SK-N-SH (cell line): ENCODE data around the gene RCOR3. TPM values are rescaled to one million over a fixed set of nuclear protein-coding genes. Genes with fewer than 3 reads are reported as not detected.
A peak's percentile ranks its signal among the peaks of the same experiment; 100 is the strongest.

Experiments used
- CTCF ChIA-PET: fragments of 300-600, 350-600 bp; formaldehyde crosslinking; extraction: SDS; loops from one replicate; lab custom pipeline; 2021; lab: Yijun Ruan, JAX
- POLR2A ChIA-PET: fragments of 350-600 bp; sonication (Branson Sonifier 250); formaldehyde crosslinking; extraction: SDS; loops from one replicate; lab custom pipeline; 2020; ENCODE audit warnings: antibody characterized with exemption, inconsistent platforms; lab: Yijun Ruan, JAX
- DNase-seq: peaks from one replicate; pipeline ENCODE4 v3.0.0; 2012
- H2AFZ ChIP-seq: fragments of 200-600 bp; sonication (generic); 2 replicates; pipeline ENCODE4 v1.8.1; 2016; ENCODE audit warnings: antibody characterized with exemption, mild to moderate bottlenecking, low read depth
- H3F3A ChIP-seq: fragments of 200-600 bp; sonication (generic); replicated peaks from 2 replicates; pipeline ENCODE3; 2016; ENCODE audit warnings: antibody characterized with exemption, mild to moderate bottlenecking; ENCODE audit not compliant: insufficient read depth
- H3K27ac ChIP-seq, 2 experiments: fragments of 200-500 bp in 1 of 2; fragments of 200-600 bp in 1 of 2; sonication (Bioruptor generic) in 1 of 2; sonication (generic), shearing (Covaris generic) in 1 of 2; 2 replicates each; pipeline versions ENCODE4 v1.5.1 to v1.6.1; 2014 to 2016; ENCODE audit warnings: low read depth in 2 of 2, inconsistent platforms in 1 of 2, low read length in 1 of 2, mild to moderate bottlenecking in 1 of 2, mixed read lengths in 1 of 2
- H3K27me3 ChIP-seq: fragments of 200-600 bp; sonication (generic), shearing (Covaris generic); 2 replicates; pipeline ENCODE4 v1.6.1; 2016; ENCODE audit warnings: mixed run types; ENCODE audit not compliant: insufficient read depth
- H3K36me3 ChIP-seq, 2 experiments: fragments of 200-500 bp in 1 of 2; fragments of 200-600 bp in 1 of 2; sonication (Bioruptor generic) in 1 of 2; sonication (generic) in 1 of 2; replicated peaks in 1 of 2; 2 replicates each; pipeline versions ENCODE3 to v1.5.1; 2014 to 2016; ENCODE audit warnings: low read length in 1 of 2, mild to moderate bottlenecking in 1 of 2; ENCODE audit not compliant: insufficient read depth in 2 of 2, control insufficient read depth in 1 of 2
- H3K4me1 ChIP-seq, 2 experiments: fragments of 200-500 bp in 1 of 2; fragments of 200-600 bp in 1 of 2; sonication (Bioruptor generic) in 1 of 2; sonication (generic), shearing (Covaris generic) in 1 of 2; 2 replicates each; pipeline versions ENCODE4 v1.5.1 to v1.6.1; 2014 to 2016; ENCODE audit warnings: low read depth in 1 of 2, low read length in 1 of 2, mixed run types in 1 of 2; ENCODE audit not compliant: insufficient read depth in 2 of 2, control insufficient read depth in 1 of 2
- H3K4me2 ChIP-seq: fragments of 200-600 bp; sonication (generic), shearing (Covaris generic); 2 replicates; pipeline ENCODE4 v1.6.1; 2017; ENCODE audit warnings: mixed run types
- H3K4me3 ChIP-seq, 2 experiments: fragments of 200-500 bp in 1 of 2; fragments of 200-600 bp in 1 of 2; sonication (Bioruptor generic) in 1 of 2; sonication (generic), shearing (Covaris generic) in 1 of 2; 2 replicates each; pipeline versions ENCODE4 v1.5.1 to v1.8.1; 2014 to 2016; ENCODE audit warnings: low read depth in 2 of 2, inconsistent platforms in 1 of 2, low read length in 1 of 2, mild to moderate bottlenecking in 1 of 2, mixed read lengths in 1 of 2, moderate library complexity in 1 of 2
- H3K79me2 ChIP-seq: fragments of 200-600 bp; sonication (generic); 2 replicates; pipeline ENCODE4 v1.8.1; 2017; ENCODE audit warnings: mild to moderate bottlenecking; ENCODE audit not compliant: insufficient read depth
- H3K9ac ChIP-seq: fragments of 200-600 bp; sonication (generic); 2 replicates; pipeline ENCODE4 v1.6.1; 2017; ENCODE audit warnings: mixed run types
- H3K9me2 ChIP-seq: fragments of 200-600 bp; sonication (generic); 2 replicates; pipeline ENCODE4 v1.6.1; 2017; ENCODE audit warnings: mixed run types
- H3K9me3 ChIP-seq: fragments of 200-600 bp; sonication (generic); 2 replicates; pipeline ENCODE4 v1.6.1; 2017; ENCODE audit warnings: mixed run types, mild to moderate bottlenecking, moderate library complexity
- H4K20me1 ChIP-seq: fragments of 200-600 bp; sonication (generic); 2 replicates; pipeline ENCODE4 v1.6.1; 2017; ENCODE audit warnings: mild to moderate bottlenecking, mixed run types; ENCODE audit not compliant: insufficient read depth
- ELF1 ChIP-seq: IDR thresholded peaks from 2 replicates; pipeline ENCODE4 v1.4.0; 2012
- EP300 ChIP-seq, 2 experiments: IDR thresholded peaks; 2 replicates each; pipeline versions ENCODE4 v1.4.0 to v1.6.1; 2012; ENCODE audit warnings: borderline replicate concordance in 1 of 2, low read depth in 1 of 2, low read length in 1 of 2
- EZH2phosphoT487 ChIP-seq: fragments of 200-600 bp; sonication (generic); IDR thresholded peaks from 2 replicates; pipeline ENCODE4 v1.6.1; 2017; ENCODE audit warnings: low read depth, mixed run types, mild to moderate bottlenecking, antibody characterized with exemption, moderate library complexity, borderline replicate concordance
- FOSL2 ChIP-seq: IDR thresholded peaks from 2 replicates; pipeline ENCODE4 v1.4.0; 2012; ENCODE audit warnings: low read depth, mild to moderate bottlenecking, moderate library complexity, borderline replicate concordance
- FOXJ3 ChIP-seq: sonication (generic); formaldehyde crosslinking; IDR thresholded peaks from 2 replicates; pipeline ENCODE4 v1.5.1; 2020; ENCODE audit warnings: mild to moderate bottlenecking, missing genetic modification reagents
- IRF3 ChIP-seq: fragments of 150-350 bp; IDR thresholded peaks from 2 replicates; pipeline ENCODE4 v1.6.1; 2016; ENCODE audit warnings: mild to moderate bottlenecking, low read depth, low read length
- MAX ChIP-seq: IDR thresholded peaks from 2 replicates; pipeline ENCODE4 v1.4.0; 2012; ENCODE audit warnings: low read depth
- MXI1 ChIP-seq: IDR thresholded peaks from 2 replicates; pipeline ENCODE4 v1.6.1; 2012; ENCODE audit warnings: mild to moderate bottlenecking, low read depth, low read length, improper control_type of control experiment
- NFIC ChIP-seq: IDR thresholded peaks from 2 replicates; pipeline ENCODE4 v1.4.0; 2012; ENCODE audit warnings: borderline replicate concordance
- PBX3 ChIP-seq: IDR thresholded peaks from 2 replicates; pipeline ENCODE4; 2012
- POLR2AphosphoS5 ChIP-seq: IDR thresholded peaks from 2 replicates; pipeline ENCODE4 v1.6.1; 2012; ENCODE audit warnings: low read depth, low read length
- TCF12 ChIP-seq: IDR thresholded peaks from 2 replicates; pipeline ENCODE4 v1.4.0; 2012
- TEAD4 ChIP-seq: IDR thresholded peaks from 2 replicates; pipeline ENCODE4 v1.4.0; 2012; ENCODE audit warnings: mild to moderate bottlenecking, borderline replicate concordance; ENCODE audit not compliant: insufficient read depth
- YY1 ChIP-seq: IDR thresholded peaks from 2 replicates; pipeline ENCODE4 v1.4.0; 2012; ENCODE audit warnings: low read depth, mild to moderate bottlenecking
- ZBTB33 ChIP-seq: IDR thresholded peaks from 2 replicates; pipeline ENCODE4 v1.4.0; 2012; ENCODE audit warnings: low read depth, borderline replicate concordance
- WGBS: methylation state at CpG from one replicate; pipeline ENCODE4 v1.1.6; 2017; ENCODE audit warnings: low lambda C conversion rate; 5-methylcytosine and 5-hydroxymethylcytosine counted together
- polyA plus RNA-seq, 3 experiments: library from polyadenylated mRNA; depleted of rRNA; stranded (reverse); fragments of >200 nt; gene quantifications; 2 replicates each; pipeline ENCODE4 v1.2.3, GENCODE V29; 2012

RCOR3 gene
- polyA plus RNA-seq, 1 of the 3 experiments (the other 2 are of a cell fraction): 18.7 TPM

GRCh38 chr1:211323156-211324063 lies 64.2 kb downstream of the RCOR3 start (continued):
- TF ChIP-seq ZBTB33: no peak

- Histone ChIP-seq H3K9me2 (no peaks in the 10 kb centered on the region), H3K9ac (no peak overlapping the region), H3F3A (peaks cover 3% of the 10 kb centered on the region), H3K9me3 (no peaks in the 10 kb centered on the region), H3K4me1 (peaks cover 0 to 31% of the 10 kb centered on the region in 2 experiments; a peak in 1 of 4 replicates), H3K4me2 (no peak overlapping the region), H3K36me3 (no peaks in the 10 kb centered on the region), H2AFZ (no peak overlapping the region), H3K27me3 (no peaks in the 10 kb centered on the region), H3K79me2 (no peaks in the 10 kb centered on the region; the same call in 1 of the 2 replicates), H3K4me3 (no peak overlapping the region), H3K27ac (no peak overlapping the region), H4K20me1 (no peaks in the 10 kb centered on the region)
- DNase-seq: no peak
- 89% methylated on average over 12 of the region's 12 CpGs for WGBS
- CTCF ChIA-PET: interaction anchor here (0.7 to 5.0 kb wide), 7 partner anchors 29 to 190 kb away, joined by 3 to 66 read pairs (median 9); no protein-coding TSS in a partner anchor
- no peak for TF ChIP-seq NFIC
- POLR2A ChIA-PET: interaction anchor here (0.7 kb wide), 1 partner anchor 58 kb away, joined by 3 read pairs; no protein-coding TSS in a partner anchor
Measured at GRCh38 chr1:211324992-211325775, 66.0 kb downstream of the RCOR3 start.

- Histone ChIP-seq H3K9ac (peak overlapping the region; percentile 33), H3K27me3 (no peaks in the 10 kb centered on the region), H3K9me3 (no peaks in the 10 kb centered on the region), H4K20me1 (no peaks in the 10 kb centered on the region), H3K36me3 (no peaks in the 10 kb centered on the region), H3K4me2 (peak overlapping the region; percentile 75), H3K4me1 (peaks cover 0 to 38% of the 10 kb centered on the region in 2 experiments; a peak in 3 of 4 replicates), H3K27ac (peak overlapping the region in 1 of 2 experiments; percentile 59; a peak in 1 of 4 replicates), H3F3A (peaks cover 3% of the 10 kb centered on the region), H3K4me3 (peak overlapping the region; percentile 70 to 76; a peak in 3 of 4 replicates), H3K9me2 (no peaks in the 10 kb centered on the region), H2AFZ (peak overlapping the region; percentile 97), H3K79me2 (no peaks in the 10 kb centered on the region; the same call in 1 of the 2 replicates)
- DNase-seq: no peak
- CTCF ChIA-PET: interaction anchor here (1.0 to 2.6 kb wide), 6 partner anchors 28 to 323 kb away, joined by 3 to 22 read pairs (median 4); no protein-coding TSS in a partner anchor
- POLR2A ChIA-PET: interaction anchor here (0.7 to 1.1 kb wide), 2 partner anchors 56 to 57 kb away, joined by 3 read pairs; no protein-coding TSS in a partner anchor
- 96% methylated on average over 8 of the region's 8 CpGs for WGBS
- TF ChIP-seq EZH2phosphoT487: no peak
- no peak for TF ChIP-seq TCF12
- no peak for TF ChIP-seq ELF1
- TF ChIP-seq IRF3: no peak
- no peak for TF ChIP-seq PBX3
- TF ChIP-seq MAX: no peak
- no peak for TF ChIP-seq EP300 (IDR thresholded peaks at IDR 0.05; ENCODE audit: borderline replicate concordance in 1 of 2, low read depth in 1 of 2, low read length in 1 of 2)
- TF ChIP-seq MXI1: no peak
- TF ChIP-seq ZBTB33: no peak
- no peak for TF ChIP-seq YY1
- no peak for TF ChIP-seq POLR2AphosphoS5
- TF ChIP-seq FOSL2: no peak
- no peak for TF ChIP-seq TEAD4
- no peak for TF ChIP-seq FOXJ3
Measured at GRCh38 chr1:211326140-211326527, 67.0 kb downstream of the RCOR3 start.
